ENCODE measurements around the gene CCDC87. TPM values are rescaled to one million over a fixed set of nuclear protein-coding genes. Genes with fewer than 3 reads are reported as not detected.
"Not testable (repeated sequence)": the region's sequence is repeated elsewhere in the genome, so short reads cannot be mapped to it uniquely, and the experiment has no call there.

The CCDC87 gene
- total and polyA plus RNA-seq, 4 donors: 0.12 to 0.67 (median 0.22) TPM

- no peak overlapping the region for H3K9ac ChIP-seq (ENCODE audit: insufficient read depth in 1 of 2, low read length in 2 of 2)
- WGBS, 2 donors: 96 to 99% methylated on average over 6 to 7 of the region's 7 CpGs
- peaks cover 0 to 20% (median 11%) of the 10 kb centered on the region in 5 donors for H3K4me1 ChIP-seq (ENCODE audit: control insufficient read depth in 5 of 5, insufficient read depth in 5 of 5, low read length in 5 of 5)
- ATAC-seq (ENCODE audit: insufficient read depth, low FRiP score) (no peak), DNase-seq (no peak)
- H3K9me3 ChIP-seq (ENCODE audit: control insufficient read depth in 4 of 4, insufficient read depth in 3 of 4, low read length in 3 of 4): no peaks in the 10 kb centered on the region
- no peak overlapping the region for H3K27ac ChIP-seq (ENCODE audit: low read depth in 1 of 2, low read length in 1 of 2)
- H3K27me3 ChIP-seq (ENCODE audit: control insufficient read depth in 3 of 3, insufficient read depth in 3 of 3, low read length in 2 of 3): no peaks in the 10 kb centered on the region
- no peak for TF ChIP-seq CTCF (IDR thresholded peaks at IDR 0.05; ENCODE audit: control extremely low read depth, extremely low read depth)
- H3K4me3 ChIP-seq: no peak overlapping the region
- no peaks in the 10 kb centered on the region for H3K36me3 ChIP-seq (ENCODE audit: control insufficient read depth in 4 of 4, insufficient read depth in 4 of 4, low read length in 4 of 4)
Measured at GRCh38 chr11:66589996-66590675, 2.7 kb downstream of the CCDC87 start.

GRCh38 chr11:66589315-66589714, 3.5 kb downstream of the CCDC87 start:
- H3K27me3 ChIP-seq (ENCODE audit: control insufficient read depth in 3 of 3, insufficient read depth in 3 of 3, low read length in 2 of 3); H3K4me3 ChIP-seq; H3K9ac ChIP-seq (ENCODE audit: insufficient read depth in 1 of 2, low read length in 2 of 2); ATAC-seq (ENCODE audit: insufficient read depth, low FRiP score); DNase-seq; H3K9me3 ChIP-seq (ENCODE audit: control insufficient read depth in 4 of 4, insufficient read depth in 3 of 4, low read length in 3 of 4); H3K36me3 ChIP-seq (ENCODE audit: control insufficient read depth in 4 of 4, insufficient read depth in 4 of 4, low read length in 4 of 4); H3K27ac ChIP-seq (ENCODE audit: low read depth in 1 of 2, low read length in 1 of 2): not testable (repeated sequence)
- 70 to 78% methylated on average over 2 of the region's 2 CpGs for WGBS, 2 donors
- H3K4me1 ChIP-seq (ENCODE audit: control insufficient read depth in 5 of 5, insufficient read depth in 5 of 5, low read length in 5 of 5): peaks cover 0 to 14% (median 3%) of the 10 kb centered on the region in 5 donors

GRCh38 chr11:66586136-66586535, 6.7 kb downstream of the CCDC87 start:
- TF ChIP-seq CTCF (IDR thresholded peaks at IDR 0.05; ENCODE audit: control extremely low read depth, extremely low read depth): no peak
- Histone ChIP-seq H3K36me3 (ENCODE audit: control insufficient read depth in 4 of 4, insufficient read depth in 4 of 4, low read length in 4 of 4) (no peaks in the 10 kb centered on the region), H3K27me3 (ENCODE audit: control insufficient read depth in 3 of 3, insufficient read depth in 3 of 3, low read length in 2 of 3) (no peaks in the 10 kb centered on the region), H3K27ac (ENCODE audit: low read depth in 1 of 2, low read length in 1 of 2) (no peak overlapping the region), H3K4me3 (no peak overlapping the region), H3K9me3 (ENCODE audit: control insufficient read depth in 4 of 4, insufficient read depth in 3 of 4, low read length in 3 of 4) (no peaks in the 10 kb centered on the region), H3K4me1 (ENCODE audit: control insufficient read depth in 5 of 5, insufficient read depth in 5 of 5, low read length in 5 of 5) (no peaks in the 10 kb centered on the region), H3K9ac (ENCODE audit: insufficient read depth in 1 of 2, low read length in 2 of 2) (no peak overlapping the region)
- ATAC-seq (ENCODE audit: insufficient read depth, low FRiP score): no peak
- 51 to 63% methylated on average over 2 of the region's 2 CpGs for WGBS, 2 donors
- no peak for DNase-seq

GRCh38 chr11:66585447-66585846, 7.4 kb downstream of the CCDC87 start:
- 87 to 96% methylated on average over 1 of the region's 1 CpG for WGBS, 2 donors
- DNase-seq: not testable (repeated sequence)

GRCh38 chr11:66582565-66583147, 10.2 kb downstream of the CCDC87 start:
- not testable (repeated sequence) for H3K27ac ChIP-seq (ENCODE audit: low read depth in 1 of 2, low read length in 1 of 2); H3K4me3 ChIP-seq; H3K4me1 ChIP-seq (ENCODE audit: control insufficient read depth in 5 of 5, insufficient read depth in 5 of 5, low read length in 5 of 5); DNase-seq; ATAC-seq (ENCODE audit: insufficient read depth, low FRiP score); H3K36me3 ChIP-seq (ENCODE audit: control insufficient read depth in 4 of 4, insufficient read depth in 4 of 4, low read length in 4 of 4); H3K27me3 ChIP-seq (ENCODE audit: control insufficient read depth in 3 of 3, insufficient read depth in 3 of 3, low read length in 2 of 3); H3K9me3 ChIP-seq (ENCODE audit: control insufficient read depth in 4 of 4, insufficient read depth in 3 of 4, low read length in 3 of 4); H3K9ac ChIP-seq (ENCODE audit: insufficient read depth in 1 of 2, low read length in 2 of 2)
- 82 to 86% methylated on average over 3 of the region's 3 CpGs for WGBS, 2 donors

More at GRCh38 chr11:66585447-66585846, 7.4 kb downstream of the CCDC87 start:
- not testable (repeated sequence) for H3K36me3 ChIP-seq (ENCODE audit: control insufficient read depth in 4 of 4, insufficient read depth in 4 of 4, low read length in 4 of 4); H3K9ac ChIP-seq (ENCODE audit: insufficient read depth in 1 of 2, low read length in 2 of 2); H3K27ac ChIP-seq (ENCODE audit: low read depth in 1 of 2, low read length in 1 of 2); H3K4me1 ChIP-seq (ENCODE audit: control insufficient read depth in 5 of 5, insufficient read depth in 5 of 5, low read length in 5 of 5); H3K27me3 ChIP-seq (ENCODE audit: control insufficient read depth in 3 of 3, insufficient read depth in 3 of 3, low read length in 2 of 3); H3K4me3 ChIP-seq; H3K9me3 ChIP-seq (ENCODE audit: control insufficient read depth in 4 of 4, insufficient read depth in 3 of 4, low read length in 3 of 4); ATAC-seq (ENCODE audit: insufficient read depth, low FRiP score)

Data from lung (tissue), 12 donors.